A673 (cell line): ENCODE measurements around the gene RAD23B. TPM values are rescaled to one million over a fixed set of nuclear protein-coding genes. Genes with fewer than 3 reads are reported as not detected.

Experiments
- BruUV-seq: library from RNA; stranded (reverse); fragments of 400-500 nt; replicated peaks from 2 replicates; lab custom pipeline; 2021; lab: Mats Ljungman, UMichigan
- CTCF ChIA-PET: fragments of 300-600 bp; sonication (Branson Sonifier 250); formaldehyde crosslinking; loops from one replicate; lab custom pipeline; 2022; ENCODE audit warnings: antibody characterized with exemption; lab: Charles Lee
- POLR2A ChIA-PET: fragments of 300-600 bp; sonication (Branson Sonifier 250); formaldehyde crosslinking; loops from one replicate; lab custom pipeline; 2022; ENCODE audit warnings: antibody characterized with exemption; ENCODE audit not compliant: low non-redundant PET; lab: Charles Lee
- DNase-seq: peaks from one replicate; pipeline ENCODE4 v3.0.0-alpha.2; 2015; ENCODE audit warnings: low spot score
- H3K27ac ChIP-seq: fragments of 200-600 bp; sonication (generic); 2 replicates; pipeline ENCODE4 v1.5.1; 2016; ENCODE audit warnings: mixed run types, low read depth, mild to moderate bottlenecking, mixed read lengths, antibody characterized with exemption, low read length; ENCODE audit not compliant: poor library complexity, severe bottlenecking
- H3K27me3 ChIP-seq: fragments of 200-600 bp; sonication (generic); replicated peaks from 2 replicates; pipeline ENCODE4 v1.6.1; 2017; ENCODE audit warnings: mixed run types, low read depth, mild to moderate bottlenecking, mixed read lengths, antibody characterized with exemption, low read length; ENCODE audit not compliant: insufficient read depth, poor library complexity
- H3K36me3 ChIP-seq: fragments of 200-600 bp; sonication (generic); 2 replicates; pipeline ENCODE4 v1.6.1; 2016; ENCODE audit warnings: mixed run types, mild to moderate bottlenecking, mixed read lengths, antibody characterized with exemption, low read length; ENCODE audit not compliant: insufficient read depth, poor library complexity, severe bottlenecking
- H3K4me1 ChIP-seq: fragments of 200-600 bp; sonication (generic); 2 replicates; pipeline ENCODE4 v1.6.1; 2017; ENCODE audit warnings: mixed run types, mild to moderate bottlenecking, mixed read lengths, antibody characterized with exemption, low read length; ENCODE audit not compliant: insufficient read depth, poor library complexity, severe bottlenecking
- H3K4me3 ChIP-seq: fragments of 200-600 bp; sonication (generic); 2 replicates; pipeline ENCODE4 v1.5.1; 2016; ENCODE audit warnings: low read depth, mixed run types, mild to moderate bottlenecking, mixed read lengths, low read length; ENCODE audit not compliant: poor library complexity, severe bottlenecking
- H3K9me3 ChIP-seq: fragments of 200-600 bp; sonication (generic); 2 replicates; pipeline ENCODE4 v1.6.1; 2016; ENCODE audit warnings: mixed run types, low read depth, mild to moderate bottlenecking, mixed read lengths, antibody characterized with exemption, low read length; ENCODE audit not compliant: poor library complexity, severe bottlenecking
- EZH2 ChIP-seq: fragments of 200-600 bp; sonication (generic); IDR thresholded peaks from 2 replicates; pipeline ENCODE4 v1.6.1; 2017; ENCODE audit warnings: borderline replicate concordance, low read depth, mild to moderate bottlenecking, mixed read lengths, antibody characterized with exemption, low read length; ENCODE audit not compliant: poor library complexity, severe bottlenecking
- intact Hi-C: fragments of 100-400 bp; cut with micrococcal nuclease; formaldehyde crosslinking; loops from one replicate; pipeline ENCODE4 v1.10.0; 2022; ENCODE audit not compliant: unreplicated experiment
- total RNA-seq: library from RNA; stranded (reverse); gene quantifications from 2 replicates; pipeline ENCODE4 v1.2.3, GENCODE V29; 2021
- TF ChIP-seq, protein P1 (sequence below): fragments of 300-800, 200-600 bp; sonication (generic); conservative IDR thresholded peaks from 2 replicates; pipeline ENCODE4 v1.5.1; 2017; ENCODE audit warnings: low read depth, mild to moderate bottlenecking, antibody characterized with exemption, low read length, moderate library complexity, mixed read lengths

The RAD23B gene
- total RNA-seq, 1 experiment from 2014 or later, result 151 TPM

DNA sequence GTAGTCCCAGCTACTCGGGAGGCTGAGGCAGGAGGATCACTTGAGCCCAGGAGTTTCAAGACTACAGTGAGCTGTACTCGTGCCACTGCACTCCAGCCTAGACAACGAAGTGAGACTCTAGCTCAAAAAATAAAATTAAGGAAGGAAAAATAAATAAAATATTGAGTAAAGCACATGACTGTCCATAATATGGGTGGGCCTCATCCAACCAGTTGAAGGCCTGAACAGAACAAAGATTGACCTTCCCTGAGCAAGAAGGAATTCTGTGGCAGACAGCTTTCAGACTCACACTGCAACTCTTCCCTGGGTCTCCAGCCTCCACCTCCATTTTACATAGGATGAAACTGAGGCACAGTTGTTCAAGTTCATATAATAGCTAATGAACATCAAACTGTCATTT, 72.3 kb downstream of the RAD23B start:
- ChIA-PET CTCF (no interaction called here), POLR2A (no interaction called here)
- intact Hi-C loops, result no loop called here

DNA sequence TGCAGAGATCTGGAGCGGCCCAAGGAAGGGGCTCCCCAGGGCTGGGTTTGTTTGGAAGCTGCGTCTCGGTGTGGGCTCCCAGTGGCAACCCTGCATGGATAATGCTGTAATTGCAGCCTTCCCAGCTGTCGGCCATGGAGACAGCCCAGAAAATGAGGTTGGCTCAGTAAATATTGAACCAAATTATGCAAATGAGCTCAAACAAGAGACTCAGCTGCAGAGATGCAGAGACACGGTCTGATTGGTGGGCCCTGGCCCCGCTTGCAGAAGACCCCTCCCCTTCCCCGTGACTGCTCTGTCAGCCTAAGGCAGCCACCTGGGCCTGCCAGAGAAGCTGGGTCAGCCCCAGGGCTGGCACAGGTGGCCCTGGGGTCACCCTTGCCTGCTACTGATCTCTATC, 75.9 kb downstream of the RAD23B start:
- Histone ChIP-seq H3K4me3 (no peak overlapping the region), H3K4me1 (no peaks in the 10 kb centered on the region), H3K27ac (no peak overlapping the region), H3K27me3 (no peaks in the 10 kb centered on the region), H3K36me3 (no peaks in the 10 kb centered on the region), H3K9me3 (no peaks in the 10 kb centered on the region)
- BruUV-seq, result no TSS peak
- intact Hi-C loops, result no loop called here
- TF ChIP-seq, protein P1, sequence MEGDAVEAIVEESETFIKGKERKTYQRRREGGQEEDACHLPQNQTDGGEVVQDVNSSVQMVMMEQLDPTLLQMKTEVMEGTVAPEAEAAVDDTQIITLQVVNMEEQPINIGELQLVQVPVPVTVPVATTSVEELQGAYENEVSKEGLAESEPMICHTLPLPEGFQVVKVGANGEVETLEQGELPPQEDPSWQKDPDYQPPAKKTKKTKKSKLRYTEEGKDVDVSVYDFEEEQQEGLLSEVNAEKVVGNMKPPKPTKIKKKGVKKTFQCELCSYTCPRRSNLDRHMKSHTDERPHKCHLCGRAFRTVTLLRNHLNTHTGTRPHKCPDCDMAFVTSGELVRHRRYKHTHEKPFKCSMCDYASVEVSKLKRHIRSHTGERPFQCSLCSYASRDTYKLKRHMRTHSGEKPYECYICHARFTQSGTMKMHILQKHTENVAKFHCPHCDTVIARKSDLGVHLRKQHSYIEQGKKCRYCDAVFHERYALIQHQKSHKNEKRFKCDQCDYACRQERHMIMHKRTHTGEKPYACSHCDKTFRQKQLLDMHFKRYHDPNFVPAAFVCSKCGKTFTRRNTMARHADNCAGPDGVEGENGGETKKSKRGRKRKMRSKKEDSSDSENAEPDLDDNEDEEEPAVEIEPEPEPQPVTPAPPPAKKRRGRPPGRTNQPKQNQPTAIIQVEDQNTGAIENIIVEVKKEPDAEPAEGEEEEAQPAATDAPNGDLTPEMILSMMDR, result no peak
- no peak for TF ChIP-seq EZH2
- DNase-seq, result no peak
- CTCF ChIA-PET, result no interaction called here
- POLR2A ChIA-PET, result no interaction called here

More for the DNA sequence above, 72.3 kb downstream of the RAD23B start:
- Histone ChIP-seq H3K27ac (no peak overlapping the region), H3K27me3 (no peaks in the 10 kb centered on the region), H3K9me3 (no peaks in the 10 kb centered on the region), H3K4me3 (no peak overlapping the region), H3K36me3 (no peaks in the 10 kb centered on the region), H3K4me1 (no peaks in the 10 kb centered on the region)
- no peak for TF ChIP-seq EZH2
- TF ChIP-seq, protein P1, result no peak
- BruUV-seq, result no TSS peak
- DNase-seq, result no peak

- no peaks in the 10 kb centered on the region for H3K9me3 ChIP-seq
- no peaks in the 10 kb centered on the region for H3K4me1 ChIP-seq
- H3K4me3 ChIP-seq, result no peak overlapping the region
- no peak overlapping the region for H3K27ac ChIP-seq
- no peak for DNase-seq
- ChIA-PET POLR2A (no interaction called here), CTCF (no interaction called here)
- H3K27me3 ChIP-seq, result no peaks in the 10 kb centered on the region
- BruUV-seq, result no TSS peak
- TF ChIP-seq, protein P1, result no peak
- no peak for TF ChIP-seq EZH2
- intact Hi-C loops, result no loop called here
- H3K36me3 ChIP-seq, result no peaks in the 10 kb centered on the region
Observed at GRCh38 chr9:107360098-107360497, 77.0 kb downstream of the RAD23B start.
